Left ventricle myocardium inferior (tissue), 1 donor: ENCODE data around the gene KCNV2. TPM values are rescaled to one million over a fixed set of nuclear protein-coding genes. Genes with fewer than 3 reads are reported as not detected.

Experiments used
- DNase-seq: peaks from one replicate; pipeline ENCODE4 v3.0.0-alpha.2; 2020
- H3K27ac ChIP-seq: fragments of 200-600 bp; replicated peaks from 2 replicates; pipeline ENCODE4 v1.8.0; 2021
- H3K27me3 ChIP-seq: fragments of 200-600 bp; 2 replicates; pipeline ENCODE4 v1.8.0; 2021; ENCODE audit warnings: low read depth
- H3K36me3 ChIP-seq: fragments of 200-600 bp; 2 replicates; pipeline ENCODE4 v1.8.0; 2021
- H3K4me1 ChIP-seq: fragments of 200-600 bp; 2 replicates; pipeline ENCODE4 v1.8.0; 2021
- H3K4me3 ChIP-seq: fragments of 200-600 bp; 2 replicates; pipeline ENCODE4 v1.8.0; 2021; ENCODE audit warnings: mild to moderate bottlenecking, moderate library complexity
- H3K9me3 ChIP-seq: fragments of 200-600 bp; replicated peaks from 2 replicates; pipeline ENCODE4 v1.8.0; 2021
- CTCF ChIP-seq: fragments of 200-600 bp; IDR thresholded peaks from 2 replicates; pipeline ENCODE4 v1.8.0; 2021; ENCODE audit warnings: antibody characterized with exemption, mild to moderate bottlenecking, borderline replicate concordance
- intact Hi-C: fragments of 100-400 bp; cut with micrococcal nuclease; formaldehyde crosslinking; loops from one replicate; pipeline ENCODE4 v1.11.0; 2022
- long read RNA-seq: library from polyadenylated mRNA; unstranded; transcript quantifications from one replicate; pipeline ENCODE4 v2.0.0, GENCODE V29; 2021
- total RNA-seq: library from RNA; stranded (reverse); fragmentation: NEBNext Ultra II Directional; extraction: Animal tissue kit (Norgen Biotek cat#: 25700); gene quantifications from one replicate; pipeline ENCODE4 v1.2.1, GENCODE V29; 2021
- donor health status: DM: no; HTN: yes; CAD: no; lungs with severe emphysema.

Gene KCNV2
- not detected for total RNA-seq
- long read RNA-seq: 0 reads

GRCh38 chr9:2717385-2717784 is at the start of gene KCNV2:
Gene KCNV2 (plus strand): TSS chr9:2717510. CDS start chr9:2717740, 230 bp downstream.
- Histone ChIP-seq H3K27me3 (no peaks in the 10 kb centered on the region), H3K4me1 (no peaks in the 10 kb centered on the region), H3K36me3 (no peaks in the 10 kb centered on the region), H3K4me3 (no peak within 1 kb of the TSS), H3K9me3 (no peaks in the 10 kb centered on the region), H3K27ac (no peak within 1 kb of the TSS)
- DNase-seq: no peak
- intact Hi-C loops: no loop called here
- no peak for TF ChIP-seq CTCF

GRCh38 chr9:2673161-2673560 is 44.1 kb upstream of the KCNV2 start:
- Histone ChIP-seq H3K27me3 (no peaks in the 10 kb centered on the region), H3K4me1 (peaks cover 17% of the 10 kb centered on the region), H3K36me3 (no peaks in the 10 kb centered on the region), H3K27ac (no peak overlapping the region), H3K9me3 (no peaks in the 10 kb centered on the region), H3K4me3 (no peak overlapping the region)
- DNase-seq: no peak
- no peak for TF ChIP-seq CTCF
- intact Hi-C loops: no loop called here

DNA sequence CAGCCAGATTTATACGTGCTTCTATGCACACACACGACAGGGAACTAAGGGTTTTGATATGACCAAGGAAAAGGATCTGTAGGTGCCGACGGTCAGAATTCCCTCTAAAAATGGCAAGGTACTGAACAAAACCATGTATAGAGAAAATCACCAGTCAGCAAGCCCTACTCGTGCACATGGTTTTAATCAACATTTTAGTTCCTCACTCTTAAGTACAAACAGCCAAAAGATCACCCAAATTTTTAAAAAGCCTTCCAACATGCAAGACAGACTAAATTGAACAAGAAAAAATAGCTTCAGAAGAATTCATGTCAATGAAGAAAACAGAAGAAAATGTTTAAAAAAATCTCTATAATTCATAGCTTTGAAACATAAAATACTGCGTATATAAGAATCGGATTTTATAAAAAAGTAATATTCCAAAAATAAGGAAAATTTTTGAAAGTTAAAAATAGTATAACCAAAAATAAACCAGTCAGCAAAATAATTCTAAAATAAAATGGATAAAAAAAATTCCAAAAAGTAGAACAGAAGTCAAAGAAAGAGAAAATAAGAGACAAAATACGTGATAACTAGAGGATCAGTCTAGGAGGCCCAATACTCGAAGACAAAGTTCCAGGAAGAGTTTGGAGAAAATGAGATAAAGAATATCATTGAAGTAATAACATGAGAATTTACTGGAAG is 43.0 kb upstream of the KCNV2 start:
- no peak for DNase-seq
- intact Hi-C loops: no loop called here
- H3K27me3 ChIP-seq: no peaks in the 10 kb centered on the region

DNA sequence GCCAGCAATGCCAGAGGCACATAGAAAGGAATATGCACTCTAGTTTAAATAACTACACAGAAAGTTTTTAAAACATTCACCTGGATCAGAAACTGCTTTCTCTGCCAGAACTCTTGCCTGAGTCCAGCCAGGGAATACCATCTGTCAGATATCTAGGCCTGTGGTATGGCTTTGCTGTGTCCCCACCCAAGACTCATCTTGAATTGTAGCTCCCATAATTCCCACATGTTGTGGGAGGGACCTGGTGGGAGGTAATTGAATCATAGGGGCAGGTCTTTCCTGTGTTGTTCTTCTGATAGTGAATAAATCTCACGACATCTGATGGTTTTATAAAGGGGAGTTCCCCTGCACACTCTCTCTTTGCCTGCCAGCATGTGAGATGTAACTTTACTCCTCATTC is 41.5 kb upstream of the KCNV2 start:
- Histone ChIP-seq H3K27me3 (no peaks in the 10 kb centered on the region), H3K36me3 (no peaks in the 10 kb centered on the region), H3K9me3 (no peaks in the 10 kb centered on the region), H3K4me1 (peaks cover 23% of the 10 kb centered on the region), H3K27ac (no peak overlapping the region), H3K4me3 (no peak overlapping the region)
- TF ChIP-seq CTCF: no peak
- no peak for DNase-seq
- intact Hi-C loops: no loop called here

More for the DNA sequence above, 43.0 kb upstream of the KCNV2 start:
- Histone ChIP-seq H3K4me1 (peaks cover 25% of the 10 kb centered on the region), H3K4me3 (no peak overlapping the region), H3K27ac (no peak overlapping the region), H3K36me3 (no peaks in the 10 kb centered on the region), H3K9me3 (no peaks in the 10 kb centered on the region)
- no peak for TF ChIP-seq CTCF

DNA sequence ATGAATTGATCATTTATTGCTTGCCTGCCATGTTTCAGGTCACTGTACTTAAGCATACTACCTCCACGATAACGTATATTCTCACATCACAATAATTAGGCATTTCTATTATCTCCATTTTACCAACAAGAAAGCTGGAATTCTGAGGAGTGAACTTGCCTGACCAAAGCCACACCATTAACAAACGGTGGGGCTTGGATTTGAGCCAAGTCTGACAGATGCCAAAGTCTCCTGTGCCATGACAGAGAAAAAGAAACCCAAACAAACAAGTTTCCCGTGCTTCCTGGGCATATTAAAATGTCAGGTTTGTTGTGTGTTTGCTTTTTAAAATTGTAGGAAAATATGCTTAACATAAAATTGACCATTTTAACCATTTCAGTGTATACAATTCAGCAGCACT is 40.8 kb upstream of the KCNV2 start:
- peaks cover 23% of the 10 kb centered on the region for H3K4me1 ChIP-seq
- H3K36me3 ChIP-seq: no peaks in the 10 kb centered on the region
- H3K9me3 ChIP-seq: no peaks in the 10 kb centered on the region
- H3K4me3 ChIP-seq: no peak overlapping the region
- no peak for DNase-seq
- intact Hi-C loops: no loop called here
- H3K27ac ChIP-seq: no peak overlapping the region
- TF ChIP-seq CTCF: no peak
- no peaks in the 10 kb centered on the region for H3K27me3 ChIP-seq
